ENCODE results near the gene TMEM41A. TPM values are rescaled to one million over a fixed set of nuclear protein-coding genes. Genes with fewer than 3 reads are reported as not detected.
A peak's percentile ranks its signal among the peaks of the same experiment; 100 is the strongest.

TMEM41A gene
- total RNA-seq, 1 donor from 2014 or later, result 27.4 TPM

DNA sequence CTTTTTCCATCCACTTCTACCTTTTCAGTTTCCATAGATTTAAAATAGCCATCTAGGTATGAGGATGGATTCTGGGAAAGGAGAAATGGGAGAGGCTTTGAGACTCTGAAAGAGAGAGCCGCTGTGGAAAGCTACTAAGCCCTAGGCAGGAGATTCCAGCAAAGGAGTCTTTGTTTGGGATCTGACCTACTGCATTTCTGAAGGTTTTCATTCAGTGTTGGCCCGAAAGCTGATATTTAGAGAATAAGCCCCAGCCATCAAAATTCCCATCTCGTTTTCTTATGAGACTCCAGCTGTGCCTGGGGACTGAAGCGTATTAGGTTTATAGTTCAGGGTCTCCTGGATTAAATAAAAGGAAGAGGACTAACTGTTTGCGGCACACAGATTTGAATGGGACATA, 34.1 kb upstream of the TMEM41A start:
- H3K36me3 Mint-ChIP-seq, result no peaks in the 10 kb centered on the region
- DNase-seq (ENCODE audit: extremely low spot score, unreplicated experiment), result no peak
- no peak overlapping the region for H3K4me3 Mint-ChIP-seq
- no peak overlapping the region for H3K27ac Mint-ChIP-seq
- H3K4me1 Mint-ChIP-seq (ENCODE audit: unreplicated experiment), result peaks cover 6% of the 10 kb centered on the region
- peaks cover 5% of the 10 kb centered on the region for H3K27me3 Mint-ChIP-seq
- no peak for TF ChIP-seq CTCF (conservative IDR thresholded peaks at IDR 0.05)
- no peaks in the 10 kb centered on the region for H3K9me3 Mint-ChIP-seq

DNA sequence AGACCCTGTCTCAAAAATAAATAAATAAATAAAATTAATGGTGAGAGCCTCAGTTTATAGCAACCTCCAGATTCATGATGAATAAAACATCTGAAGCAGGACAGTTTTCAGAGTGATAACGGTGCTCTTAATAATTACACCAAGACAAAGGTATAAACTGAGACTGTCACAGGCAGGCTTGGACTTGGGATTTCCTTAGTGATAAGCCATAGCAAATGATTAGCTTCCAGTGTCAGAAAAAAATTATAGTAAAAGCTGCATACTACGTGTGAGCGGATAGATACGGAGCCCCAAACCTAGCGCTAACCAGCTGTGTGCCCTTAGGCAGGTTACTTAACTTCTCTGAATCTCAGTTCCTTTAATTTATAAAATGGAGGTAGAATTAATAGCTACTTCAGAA, 32.0 kb upstream of the TMEM41A start:
- no peak for TF ChIP-seq CTCF (conservative IDR thresholded peaks at IDR 0.05)
- peaks cover 5% of the 10 kb centered on the region for H3K27me3 Mint-ChIP-seq
- no peaks in the 10 kb centered on the region for H3K4me1 Mint-ChIP-seq (ENCODE audit: unreplicated experiment)
- DNase-seq (ENCODE audit: extremely low spot score, unreplicated experiment), result no peak
- no peak overlapping the region for H3K27ac Mint-ChIP-seq
- no peaks in the 10 kb centered on the region for H3K9me3 Mint-ChIP-seq
- no peak overlapping the region for H3K4me3 Mint-ChIP-seq
- H3K36me3 Mint-ChIP-seq, result no peaks in the 10 kb centered on the region

GRCh38 chr3:185528532-185528931, 29.7 kb upstream of the TMEM41A start:
- DNase-seq (ENCODE audit: extremely low spot score, unreplicated experiment), result no peak
- no peak for TF ChIP-seq CTCF (conservative IDR thresholded peaks at IDR 0.05)
- no peak overlapping the region for H3K4me3 Mint-ChIP-seq
- H3K4me1 Mint-ChIP-seq (ENCODE audit: unreplicated experiment), result no peaks in the 10 kb centered on the region
- H3K9me3 Mint-ChIP-seq, result no peaks in the 10 kb centered on the region
- H3K27me3 Mint-ChIP-seq, result peaks cover 13% of the 10 kb centered on the region
- H3K27ac Mint-ChIP-seq, result peak overlapping the region; percentile 64
- no peaks in the 10 kb centered on the region for H3K36me3 Mint-ChIP-seq

- Mint-ChIP-seq H3K4me3 (no peak overlapping the region), H3K9me3 (no peaks in the 10 kb centered on the region), H3K27ac (no peak overlapping the region), H3K27me3 (peaks cover 13% of the 10 kb centered on the region), H3K4me1 (ENCODE audit: unreplicated experiment) (no peaks in the 10 kb centered on the region), H3K36me3 (no peaks in the 10 kb centered on the region)
- no peak for TF ChIP-seq CTCF (conservative IDR thresholded peaks at IDR 0.05)
- no peak for DNase-seq (ENCODE audit: extremely low spot score, unreplicated experiment)
Observed at GRCh38 chr3:185527364-185527763, 28.5 kb upstream of the TMEM41A start.

DNA sequence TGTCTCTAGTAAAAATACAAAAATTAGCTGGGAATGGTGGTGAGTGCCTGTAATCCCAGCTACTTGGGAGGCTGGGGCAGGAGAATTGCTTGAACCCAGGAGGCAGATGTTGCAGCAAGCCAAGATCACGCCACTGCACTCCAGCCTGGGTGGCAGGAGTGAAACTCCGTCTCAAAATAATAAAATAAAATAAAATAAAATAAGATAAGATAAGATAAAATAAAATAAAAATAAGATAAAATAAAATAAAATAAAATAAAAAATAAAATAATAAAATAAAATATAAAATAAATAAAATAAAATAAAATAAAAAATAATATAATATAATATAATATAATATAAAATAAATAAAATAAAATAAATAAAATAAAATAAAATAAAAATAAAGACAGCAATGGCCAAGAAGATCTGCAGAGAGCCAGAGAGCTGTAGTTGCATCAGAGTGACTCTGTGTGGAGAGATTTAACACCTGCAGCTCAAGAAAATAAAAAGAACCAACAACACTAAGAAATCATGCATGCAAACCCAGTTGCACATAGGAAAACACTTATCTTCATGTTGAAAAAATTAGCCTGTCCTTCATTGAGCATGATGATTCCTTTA, 27.6 kb upstream of the TMEM41A start:
- H3K9me3 Mint-ChIP-seq, result no peaks in the 10 kb centered on the region
- H3K4me3 Mint-ChIP-seq, result no peak overlapping the region
- no peaks in the 10 kb centered on the region for H3K4me1 Mint-ChIP-seq (ENCODE audit: unreplicated experiment)
- no peak overlapping the region for H3K27ac Mint-ChIP-seq
- no peak for DNase-seq (ENCODE audit: extremely low spot score, unreplicated experiment)
- no peaks in the 10 kb centered on the region for H3K36me3 Mint-ChIP-seq
- no peak for TF ChIP-seq CTCF (conservative IDR thresholded peaks at IDR 0.05)
- peaks cover 13% of the 10 kb centered on the region for H3K27me3 Mint-ChIP-seq

All from type B pancreatic cell (in vitro differentiated cells).